ENCODE data around the gene SLC39A9.
"Not testable (repeated sequence)": the region's sequence is repeated elsewhere in the genome, so short reads cannot be mapped to it uniquely, and the experiment has no call there.

GRCh38 chr14:69497866-69498265 lies 99.4 kb downstream of the SLC39A9 start:
- TF ChIP-seq EZH2phosphoT487 (IDR thresholded peaks at IDR 0.05; ENCODE audit: insufficient read depth, low read depth); EZH2 (IDR thresholded peaks at IDR 0.05; ENCODE audit: insufficient read depth, poor library complexity, severe bottlenecking): not testable (repeated sequence)
